NK-92 (cell line): Measurements from ENCODE around the gene KRT17.
"Not testable (repeated sequence)": the region's sequence is repeated elsewhere in the genome, so short reads cannot be mapped to it uniquely, and the experiment has no call there.

Source experiments
- DNase-seq: peaks from one replicate; lab custom pipeline; 2025; ENCODE audit not compliant: unreplicated experiment; lab: John Stamatoyannopoulos, UW

KRT17 gene

GRCh38 chr17:41578971-41579370 lies 45.4 kb downstream of the KRT17 start:
- no peak for DNase-seq

GRCh38 chr17:41578538-41578937 lies 45.8 kb downstream of the KRT17 start:
- DNase-seq, result no peak

- not testable (repeated sequence) for DNase-seq
Measured at GRCh38 chr17:41576740-41577139, 47.6 kb downstream of the KRT17 start.

GRCh38 chr17:41575336-41575735 lies 49.0 kb downstream of the KRT17 start:
- no peak for DNase-seq

GRCh38 chr17:41571561-41572434 lies 52.6 kb downstream of the KRT17 start, which contains the start of gene KRT9:
Gene KRT9, minus strand, starts transcription at chr17:41572059. Its CDS starts 67 bp downstream, at chr17:41571992.
- DNase-seq, result no peak
